Thyroid gland (tissue), 4 donors: ENCODE results near the gene CELF4.

Experiments
- POLR2A ChIP-seq, 2 donors: fragments of 450-650 bp; IDR thresholded peaks; one replicate each; pipeline ENCODE4 v1.6.1; 2017; ENCODE audit warnings: antibody characterized with exemption in 2 of 2, mild to moderate bottlenecking in 2 of 2, moderate library complexity in 1 of 2
- TF ChIP-seq, protein P1 (sequence below), 6 experiments: fragments of 200-600 bp in 3 of 6; fragments of 450-650 bp in 3 of 6; sonication (generic) in 3 of 6; IDR thresholded peaks; one replicate each; pipeline ENCODE4 v1.5.1; 2016 to 2019; ENCODE audit warnings: antibody characterized with exemption in 6 of 6, mild to moderate bottlenecking in 2 of 6, inconsistent platforms in 1 of 6, moderate library complexity in 1 of 6

DNA sequence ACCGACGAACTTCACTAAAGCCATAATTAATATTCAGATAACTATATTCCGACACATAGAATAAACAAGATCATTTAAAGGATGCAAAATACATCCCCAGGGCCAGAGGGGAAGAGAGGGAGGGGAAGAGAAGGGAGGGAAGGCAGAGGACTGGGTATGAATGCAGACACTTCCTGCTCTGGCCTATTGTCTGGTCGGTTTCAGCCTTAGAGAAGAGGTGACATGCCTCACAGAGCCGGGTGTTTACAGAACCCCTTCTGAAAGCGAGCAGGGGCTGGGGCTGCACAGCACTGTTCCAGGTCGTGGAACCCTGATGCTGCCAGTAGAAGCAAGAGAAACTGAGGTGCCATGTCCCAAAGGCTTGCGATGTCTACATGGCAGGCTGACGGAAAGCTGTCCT, 31.0 kb downstream of the CELF4 start:
- TF ChIP-seq, protein P1, sequence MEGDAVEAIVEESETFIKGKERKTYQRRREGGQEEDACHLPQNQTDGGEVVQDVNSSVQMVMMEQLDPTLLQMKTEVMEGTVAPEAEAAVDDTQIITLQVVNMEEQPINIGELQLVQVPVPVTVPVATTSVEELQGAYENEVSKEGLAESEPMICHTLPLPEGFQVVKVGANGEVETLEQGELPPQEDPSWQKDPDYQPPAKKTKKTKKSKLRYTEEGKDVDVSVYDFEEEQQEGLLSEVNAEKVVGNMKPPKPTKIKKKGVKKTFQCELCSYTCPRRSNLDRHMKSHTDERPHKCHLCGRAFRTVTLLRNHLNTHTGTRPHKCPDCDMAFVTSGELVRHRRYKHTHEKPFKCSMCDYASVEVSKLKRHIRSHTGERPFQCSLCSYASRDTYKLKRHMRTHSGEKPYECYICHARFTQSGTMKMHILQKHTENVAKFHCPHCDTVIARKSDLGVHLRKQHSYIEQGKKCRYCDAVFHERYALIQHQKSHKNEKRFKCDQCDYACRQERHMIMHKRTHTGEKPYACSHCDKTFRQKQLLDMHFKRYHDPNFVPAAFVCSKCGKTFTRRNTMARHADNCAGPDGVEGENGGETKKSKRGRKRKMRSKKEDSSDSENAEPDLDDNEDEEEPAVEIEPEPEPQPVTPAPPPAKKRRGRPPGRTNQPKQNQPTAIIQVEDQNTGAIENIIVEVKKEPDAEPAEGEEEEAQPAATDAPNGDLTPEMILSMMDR (IDR thresholded peaks at IDR 0.05), result no peak
- no peak for TF ChIP-seq POLR2A (IDR thresholded peaks at IDR 0.05)
